Activated B cell treated with CpG ODN at 0.5 μM for 24 hours (primary cell): ENCODE measurements around the gene KDM3B. TPM values are rescaled to one million over a fixed set of nuclear protein-coding genes. Genes with fewer than 3 reads are reported as not detected.
A peak's percentile ranks its signal among the peaks of the same experiment; 100 is the strongest.

ENCODE experiments used
- ATAC-seq: fragments of 200-7000 bp; cut with Tn5 transposase; one replicate; pipeline ENCODE4 v1.10.0; 2021; ENCODE audit warnings: low read depth, mild to moderate bottlenecking, moderate library complexity
- CTCF ChIA-PET: fragments of 350-600 bp; sonication (Branson Sonifier 250); formaldehyde crosslinking; loops from one replicate; lab custom pipeline; 2021; ENCODE audit warnings: antibody characterized with exemption; lab: Charles Lee
- POLR2A ChIA-PET: fragments of 350-600 bp; sonication (Branson Sonifier 250); formaldehyde crosslinking; loops from one replicate; lab custom pipeline; 2021; ENCODE audit warnings: antibody characterized with exemption; lab: Charles Lee
- DNase-seq: peaks from one replicate; pipeline ENCODE4 v3.0.0; 2022
- H3K27ac Mint-ChIP-seq: one replicate; pipeline ENCODE4 v1.8.0; 2020; ENCODE audit warnings: mixed read lengths
- H3K27me3 Mint-ChIP-seq: one replicate; pipeline ENCODE4 v1.8.0; 2021; ENCODE audit warnings: mixed read lengths
- H3K36me3 Mint-ChIP-seq: one replicate; pipeline ENCODE4 v1.8.0; 2021; ENCODE audit warnings: low read depth, mixed read lengths
- H3K4me1 Mint-ChIP-seq: one replicate; pipeline ENCODE4 v1.8.0; 2021; ENCODE audit warnings: mixed read lengths
- H3K4me3 Mint-ChIP-seq: one replicate; pipeline ENCODE4 v1.8.0; 2020; ENCODE audit warnings: mild to moderate bottlenecking, mixed read lengths
- H3K9me3 Mint-ChIP-seq: one replicate; pipeline ENCODE4 v1.8.0; 2020; ENCODE audit warnings: mixed read lengths
- intact Hi-C: fragments of 100-400 bp; cut with micrococcal nuclease; formaldehyde crosslinking; loops from one replicate; pipeline ENCODE4 v1.15.1; 2024
- total RNA-seq: library from RNA; stranded (reverse); gene quantifications from 2 replicates; pipeline ENCODE4 v1.2.3, GENCODE V29; 2022
- TF ChIP-seq, protein P1 (sequence below): fragments of 200-600 bp; IDR thresholded peaks from one replicate; pipeline ENCODE4 v1.8.0; 2022; ENCODE audit warnings: antibody characterized with exemption, mild to moderate bottlenecking

The KDM3B gene
- total RNA-seq, 1 donor from 2014 or later = 94.0 TPM

GRCh38 chr5:138449501-138450239 lies 97.2 kb downstream of the KDM3B start:
- H3K4me1 Mint-ChIP-seq = peaks cover 6% of the 10 kb centered on the region
- no peaks in the 10 kb centered on the region for H3K9me3 Mint-ChIP-seq
- TF ChIP-seq, protein P1, sequence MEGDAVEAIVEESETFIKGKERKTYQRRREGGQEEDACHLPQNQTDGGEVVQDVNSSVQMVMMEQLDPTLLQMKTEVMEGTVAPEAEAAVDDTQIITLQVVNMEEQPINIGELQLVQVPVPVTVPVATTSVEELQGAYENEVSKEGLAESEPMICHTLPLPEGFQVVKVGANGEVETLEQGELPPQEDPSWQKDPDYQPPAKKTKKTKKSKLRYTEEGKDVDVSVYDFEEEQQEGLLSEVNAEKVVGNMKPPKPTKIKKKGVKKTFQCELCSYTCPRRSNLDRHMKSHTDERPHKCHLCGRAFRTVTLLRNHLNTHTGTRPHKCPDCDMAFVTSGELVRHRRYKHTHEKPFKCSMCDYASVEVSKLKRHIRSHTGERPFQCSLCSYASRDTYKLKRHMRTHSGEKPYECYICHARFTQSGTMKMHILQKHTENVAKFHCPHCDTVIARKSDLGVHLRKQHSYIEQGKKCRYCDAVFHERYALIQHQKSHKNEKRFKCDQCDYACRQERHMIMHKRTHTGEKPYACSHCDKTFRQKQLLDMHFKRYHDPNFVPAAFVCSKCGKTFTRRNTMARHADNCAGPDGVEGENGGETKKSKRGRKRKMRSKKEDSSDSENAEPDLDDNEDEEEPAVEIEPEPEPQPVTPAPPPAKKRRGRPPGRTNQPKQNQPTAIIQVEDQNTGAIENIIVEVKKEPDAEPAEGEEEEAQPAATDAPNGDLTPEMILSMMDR = peak; percentile 59
- peak; percentile 98 for ATAC-seq
- CTCF ChIA-PET = interaction anchor here (0.6 to 5.0 kb wide), 11 partner anchors 10 to 282 kb away, joined by 3 to 76 read pairs (median 6); no protein-coding TSS in a partner anchor
- no peak overlapping the region for H3K27ac Mint-ChIP-seq
- H3K27me3 Mint-ChIP-seq = peaks cover 4% of the 10 kb centered on the region
- intact Hi-C loops = loop anchor here (1.0 kb wide), 3 partner anchors 15 to 99 kb away; no protein-coding TSS in a partner anchor
- POLR2A ChIA-PET = interaction anchor here (0.8 to 2.8 kb wide), 2 partner anchors 15 to 53 kb away, joined by 3 to 14 read pairs; partner anchors contain the start of gene EGR1
- H3K4me3 Mint-ChIP-seq = no peak overlapping the region
- no peaks in the 10 kb centered on the region for H3K36me3 Mint-ChIP-seq
- peak; percentile 75 for DNase-seq

DNA sequence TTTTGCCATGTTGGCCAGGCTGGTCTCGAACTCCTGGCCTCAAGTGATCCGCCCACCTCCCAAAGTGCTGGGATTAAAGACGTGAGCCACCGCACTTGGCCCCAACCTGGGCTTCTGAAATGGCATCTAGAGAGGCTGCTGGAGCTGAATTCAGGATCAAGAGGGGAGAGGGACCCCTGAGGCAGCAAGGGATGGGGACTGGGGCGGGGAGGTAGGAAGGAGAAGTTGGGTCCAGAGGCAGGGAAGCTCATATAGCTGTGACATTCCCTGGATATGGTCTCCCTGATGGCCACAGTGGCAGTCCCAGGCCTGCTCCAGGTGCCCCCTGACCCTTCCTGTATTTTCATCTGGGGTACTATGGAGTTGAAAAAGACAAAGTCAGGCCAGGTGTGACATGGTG lies 98.5 kb downstream of the KDM3B start:
- intact Hi-C loops = loop anchor here (1.0 kb wide), 3 partner anchors 13 to 97 kb away; no protein-coding TSS in a partner anchor
- TF ChIP-seq, protein P1 = no peak
- DNase-seq (no peak), ATAC-seq (no peak)
- peaks cover 6% of the 10 kb centered on the region for H3K4me1 Mint-ChIP-seq
- H3K27ac Mint-ChIP-seq = no peak overlapping the region
- no peaks in the 10 kb centered on the region for H3K36me3 Mint-ChIP-seq
- CTCF ChIA-PET = interaction anchor here (1.0 to 5.0 kb wide), 3 partner anchors 8 to 96 kb away, joined by 3 to 76 read pairs (median 8); no protein-coding TSS in a partner anchor
- no peak overlapping the region for H3K4me3 Mint-ChIP-seq
- POLR2A ChIA-PET = interaction anchor here (2.8 kb wide), 1 partner anchor 13 kb away, joined by 14 read pairs; the partner anchor contains the start of gene EGR1
- peaks cover 4% of the 10 kb centered on the region for H3K27me3 Mint-ChIP-seq
- H3K9me3 Mint-ChIP-seq = no peaks in the 10 kb centered on the region

DNA sequence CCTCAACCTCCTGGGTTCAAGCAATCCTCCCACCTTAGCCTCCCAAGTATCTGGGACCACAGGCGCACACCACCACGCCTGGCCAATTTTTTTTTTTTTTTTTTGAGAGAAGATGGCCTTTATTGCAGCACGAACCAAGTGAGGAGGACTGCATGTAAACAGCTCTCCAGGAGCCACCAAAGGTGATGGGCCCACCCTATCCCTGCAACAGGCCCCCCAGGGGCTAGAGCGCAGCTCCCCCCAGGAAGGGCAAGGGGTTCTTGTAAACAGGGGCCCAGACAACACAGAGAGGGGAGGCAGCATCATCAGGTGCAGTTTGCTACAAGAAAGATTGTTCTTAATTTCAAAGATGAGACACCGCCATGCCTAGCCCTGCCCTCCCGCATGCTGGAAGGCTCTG lies 100.2 kb downstream of the KDM3B start:
- ChIA-PET CTCF (no interaction called here), POLR2A (interaction anchor here (0.6 to 0.7 kb wide), 2 partner anchors 115 to 1441 kb away, joined by 3 to 6 read pairs; partner anchors contain the start of gene FAM53C)
- H3K4me1 Mint-ChIP-seq = peaks cover 6% of the 10 kb centered on the region
- H3K27ac Mint-ChIP-seq = no peak overlapping the region
- H3K9me3 Mint-ChIP-seq = no peaks in the 10 kb centered on the region
- no peak overlapping the region for H3K4me3 Mint-ChIP-seq
- no peaks in the 10 kb centered on the region for H3K36me3 Mint-ChIP-seq
- no peak for DNase-seq
- H3K27me3 Mint-ChIP-seq = peaks cover 4% of the 10 kb centered on the region
- no peak for ATAC-seq
- intact Hi-C loops = no loop called here
- TF ChIP-seq, protein P1 = no peak

DNA sequence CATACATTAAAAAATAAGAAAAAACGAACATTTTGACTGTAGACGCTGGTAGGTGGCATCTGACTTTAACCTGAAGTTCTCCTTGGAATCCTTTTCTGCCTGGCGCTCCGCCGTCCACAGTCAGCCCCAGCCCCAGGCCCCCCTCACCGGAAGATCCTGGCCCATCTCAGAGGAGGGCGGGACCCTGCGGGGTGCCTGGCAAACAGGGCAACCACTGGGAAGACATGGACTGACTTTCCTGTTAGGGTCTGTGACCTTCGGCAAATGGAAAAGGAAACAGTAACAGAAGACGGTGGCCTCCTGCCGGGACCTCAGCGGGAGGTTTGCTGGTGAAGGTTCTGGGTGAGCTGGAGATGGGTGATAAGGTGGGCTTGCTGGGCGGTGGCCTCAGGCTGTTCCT lies 101.1 kb downstream of the KDM3B start:
- H3K27me3 Mint-ChIP-seq = peaks cover 4% of the 10 kb centered on the region
- intact Hi-C loops = no loop called here
- CTCF ChIA-PET = no interaction called here

GRCh38 chr5:138454121-138454520 lies 101.6 kb downstream of the KDM3B start:
- intact Hi-C loops = no loop called here
- Mint-ChIP-seq H3K4me3 (no peak overlapping the region), H3K27ac (no peak overlapping the region), H3K36me3 (no peaks in the 10 kb centered on the region), H3K27me3 (peaks cover 4% of the 10 kb centered on the region), H3K9me3 (no peaks in the 10 kb centered on the region), H3K4me1 (peaks cover 18% of the 10 kb centered on the region)
- TF ChIP-seq, protein P1 = no peak
- ATAC-seq (no peak), DNase-seq (no peak)
- ChIA-PET POLR2A (no interaction called here), CTCF (no interaction called here)

More for the DNA sequence above, 101.1 kb downstream of the KDM3B start:
- peaks cover 13% of the 10 kb centered on the region for H3K4me1 Mint-ChIP-seq
- no peaks in the 10 kb centered on the region for H3K36me3 Mint-ChIP-seq
- POLR2A ChIA-PET = no interaction called here
- H3K4me3 Mint-ChIP-seq = no peak overlapping the region
- ATAC-seq (no peak), DNase-seq (no peak)
- no peaks in the 10 kb centered on the region for H3K9me3 Mint-ChIP-seq
- TF ChIP-seq, protein P1 = no peak
- no peak overlapping the region for H3K27ac Mint-ChIP-seq
